HG03095 (cell line): ENCODE measurements around the gene HEG1.
A peak's percentile ranks its signal among the peaks of the same experiment; 100 is the strongest.

ENCODE experiments used
- ATAC-seq: cut with Tn5 transposase; IDR thresholded peaks from one replicate; pipeline ENCODE4 v1.9.1; 2021; ENCODE audit warnings: moderate library complexity; ENCODE audit not compliant: unreplicated experiment

The HEG1 gene

GRCh38 chr3:124997303-124998246 lies 58.2 kb downstream of the HEG1 start:
- no peak for ATAC-seq

DNA sequence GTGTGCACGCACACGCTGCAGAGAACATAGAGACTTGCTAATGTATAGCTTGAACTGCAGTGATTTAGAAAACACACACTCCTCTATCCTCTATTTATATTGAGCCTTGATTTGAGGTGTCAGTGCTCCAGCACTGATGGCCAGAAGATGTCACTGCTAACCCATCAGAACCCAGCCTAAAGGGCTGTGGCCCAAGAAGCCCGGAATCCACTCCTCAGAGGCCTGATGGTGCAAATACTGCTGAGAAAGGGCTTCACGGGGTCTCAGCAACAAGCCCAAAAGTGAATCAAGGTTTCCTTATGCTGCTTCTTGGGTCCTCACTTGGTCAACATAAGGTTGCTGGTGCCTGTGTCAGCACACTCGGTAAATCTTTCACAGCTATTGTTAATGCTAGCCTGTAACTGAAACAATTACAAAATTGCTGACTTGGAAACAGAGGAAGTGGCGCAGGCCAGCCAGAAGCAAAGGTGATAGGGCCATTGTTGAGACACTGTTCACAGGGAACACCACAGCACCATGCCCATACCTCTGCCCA lies 60.3 kb downstream of the HEG1 start:
- ATAC-seq = peak; percentile 49

- no peak for ATAC-seq
Observed at GRCh38 chr3:124993466-124993865, 62.3 kb downstream of the HEG1 start.

GRCh38 chr3:124992041-124992440 lies 63.8 kb downstream of the HEG1 start:
- no peak for ATAC-seq

GRCh38 chr3:124986192-124987143 lies 69.3 kb downstream of the HEG1 start:
- no peak for ATAC-seq

- ATAC-seq = no peak
Observed at GRCh38 chr3:124985349-124985748, 70.4 kb downstream of the HEG1 start.

DNA sequence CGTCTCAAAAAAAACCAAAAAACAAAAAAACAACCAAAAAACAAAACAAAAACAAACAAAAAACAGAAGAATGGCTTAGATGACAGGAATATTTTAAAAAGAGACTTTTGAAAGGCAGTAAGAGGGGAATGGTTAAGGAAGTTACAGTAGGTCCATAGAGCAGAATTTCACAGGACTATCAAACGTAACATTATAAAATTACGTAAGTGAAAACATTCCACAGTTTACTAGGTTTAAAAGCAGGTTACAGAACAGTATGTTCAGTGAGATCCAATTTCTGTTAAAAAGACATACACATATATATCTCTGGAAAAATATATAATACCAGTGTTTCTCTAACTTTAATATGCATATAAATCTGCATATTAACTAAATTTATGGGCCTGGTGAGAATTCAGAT lies 71.0 kb downstream of the HEG1 start:
- no peak for ATAC-seq

DNA sequence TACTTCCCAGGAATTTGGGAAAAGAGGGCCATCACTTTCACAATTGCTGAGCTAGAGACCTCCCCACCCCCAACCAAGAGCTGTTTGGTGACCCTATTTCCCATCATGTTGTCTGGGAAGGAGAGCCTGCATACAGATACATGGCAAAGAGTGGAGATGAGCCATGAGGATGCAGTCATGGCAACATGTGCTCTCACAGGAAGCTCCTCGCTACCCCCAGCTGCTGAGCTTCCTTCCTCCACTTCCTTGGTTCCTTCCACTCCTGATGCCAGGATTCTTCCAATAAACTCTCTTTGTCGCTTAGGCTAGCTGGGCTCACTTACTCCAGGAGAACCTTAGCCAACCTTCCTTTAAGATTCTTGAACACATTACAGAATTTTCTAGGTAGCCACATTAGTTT lies 72.9 kb downstream of the HEG1 start:
- ATAC-seq = no peak

GRCh38 chr3:124981472-124981871 lies 74.3 kb downstream of the HEG1 start:
- ATAC-seq = no peak

DNA sequence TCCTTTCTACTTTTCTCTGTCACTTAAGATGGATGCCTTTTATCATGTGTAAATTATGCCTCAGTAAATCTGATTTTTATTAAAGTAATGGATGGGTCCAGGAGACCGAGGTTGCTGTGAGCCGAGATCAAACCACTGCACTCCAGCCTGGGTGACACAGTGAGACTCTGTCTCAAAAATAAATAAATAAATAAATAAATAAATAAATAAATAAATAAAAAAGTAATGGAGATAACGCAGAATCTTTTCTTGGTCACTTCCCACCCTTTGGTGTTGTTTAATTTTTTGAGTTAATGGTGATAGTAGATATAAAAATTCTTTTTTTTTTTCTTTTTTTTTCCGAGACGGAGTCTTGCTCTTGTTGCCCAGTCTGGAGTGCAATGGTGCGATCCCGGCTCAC lies 77.2 kb downstream of the HEG1 start:
- no peak for ATAC-seq

DNA sequence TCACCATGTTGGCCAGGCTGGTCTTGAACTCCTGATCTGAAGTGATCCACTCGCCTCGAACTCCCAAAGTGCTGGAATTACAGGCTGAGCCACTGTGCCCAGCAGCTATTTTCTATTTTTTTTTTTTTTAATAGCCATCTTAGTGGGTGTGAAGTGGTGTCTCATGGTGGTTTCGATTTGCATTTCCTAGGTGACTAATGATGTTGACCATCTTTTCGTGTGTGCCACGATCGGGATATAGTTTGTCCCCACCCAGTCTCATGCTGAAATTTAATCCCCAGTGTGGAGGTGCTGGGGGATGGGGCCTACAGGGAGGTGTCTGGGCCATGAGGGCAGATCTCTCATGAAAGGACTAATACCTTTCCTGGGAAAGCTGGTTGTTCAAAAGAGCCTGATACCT lies 79.4 kb downstream of the HEG1 start:
- ATAC-seq = no peak

DNA sequence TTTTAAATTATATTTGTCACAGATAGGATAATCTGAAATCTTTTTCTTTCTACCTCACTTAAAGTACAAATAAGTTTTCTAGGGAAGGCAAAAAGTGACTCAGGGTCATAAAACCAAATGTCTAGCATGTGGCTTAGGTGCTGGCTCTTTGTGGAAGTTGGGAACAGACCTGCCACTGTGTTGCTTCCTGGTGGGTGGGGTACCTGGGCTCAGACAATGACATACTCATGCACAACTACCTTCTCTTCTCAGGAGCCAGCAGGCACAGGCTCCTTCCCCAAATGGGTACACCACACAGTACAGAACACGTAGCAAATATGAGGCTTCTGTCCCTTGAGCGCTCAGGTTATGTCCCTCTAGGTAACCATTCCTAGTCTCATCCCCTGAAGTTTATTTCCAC lies 81.1 kb downstream of the HEG1 start:
- ATAC-seq = no peak

GRCh38 chr3:124973290-124973689 lies 82.5 kb downstream of the HEG1 start:
- ATAC-seq = no peak

- no peak for ATAC-seq
Observed at GRCh38 chr3:124972457-124972856, 83.3 kb downstream of the HEG1 start.

GRCh38 chr3:124969963-124970722 lies 85.7 kb downstream of the HEG1 start:
- ATAC-seq = no peak

DNA sequence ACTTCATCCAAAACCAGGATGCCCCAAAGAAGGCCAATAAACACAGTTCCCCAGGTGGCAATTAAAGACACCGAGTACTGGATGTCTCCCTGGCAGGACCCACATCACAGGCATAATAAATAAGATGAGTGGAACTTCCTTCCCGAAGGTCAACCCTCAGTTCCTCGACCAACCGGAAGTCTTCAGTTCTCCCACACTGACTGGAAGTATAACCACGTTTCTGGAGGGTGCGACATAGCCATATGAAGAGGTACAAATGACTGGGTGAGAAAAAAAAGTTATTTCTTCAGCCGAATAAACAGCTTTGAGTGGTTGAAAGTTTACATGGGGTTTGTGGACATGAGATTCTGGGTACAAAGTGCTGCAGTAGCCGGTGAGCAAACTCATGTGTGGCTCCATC lies 86.6 kb downstream of the HEG1 start:
- ATAC-seq = no peak

DNA sequence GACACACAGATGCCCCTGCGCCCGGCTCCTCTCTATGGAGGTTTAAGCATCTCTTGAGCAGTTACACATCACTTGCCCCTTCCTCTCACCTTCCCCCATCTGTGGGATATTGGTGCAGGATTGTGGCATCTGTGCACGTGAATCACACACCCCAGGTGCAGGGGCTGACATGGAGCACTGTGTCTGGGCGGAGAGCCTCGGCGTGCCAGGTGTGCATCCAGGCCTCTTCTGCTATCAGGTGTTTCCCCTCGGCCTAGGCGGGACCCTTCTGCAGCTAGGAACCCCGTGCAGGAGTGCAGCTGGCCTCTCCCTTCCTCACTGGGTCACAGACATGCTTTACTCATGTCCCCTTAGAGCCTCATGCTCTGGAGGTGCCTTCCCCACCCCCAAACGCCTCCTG lies 87.8 kb downstream of the HEG1 start:
- ATAC-seq = no peak

DNA sequence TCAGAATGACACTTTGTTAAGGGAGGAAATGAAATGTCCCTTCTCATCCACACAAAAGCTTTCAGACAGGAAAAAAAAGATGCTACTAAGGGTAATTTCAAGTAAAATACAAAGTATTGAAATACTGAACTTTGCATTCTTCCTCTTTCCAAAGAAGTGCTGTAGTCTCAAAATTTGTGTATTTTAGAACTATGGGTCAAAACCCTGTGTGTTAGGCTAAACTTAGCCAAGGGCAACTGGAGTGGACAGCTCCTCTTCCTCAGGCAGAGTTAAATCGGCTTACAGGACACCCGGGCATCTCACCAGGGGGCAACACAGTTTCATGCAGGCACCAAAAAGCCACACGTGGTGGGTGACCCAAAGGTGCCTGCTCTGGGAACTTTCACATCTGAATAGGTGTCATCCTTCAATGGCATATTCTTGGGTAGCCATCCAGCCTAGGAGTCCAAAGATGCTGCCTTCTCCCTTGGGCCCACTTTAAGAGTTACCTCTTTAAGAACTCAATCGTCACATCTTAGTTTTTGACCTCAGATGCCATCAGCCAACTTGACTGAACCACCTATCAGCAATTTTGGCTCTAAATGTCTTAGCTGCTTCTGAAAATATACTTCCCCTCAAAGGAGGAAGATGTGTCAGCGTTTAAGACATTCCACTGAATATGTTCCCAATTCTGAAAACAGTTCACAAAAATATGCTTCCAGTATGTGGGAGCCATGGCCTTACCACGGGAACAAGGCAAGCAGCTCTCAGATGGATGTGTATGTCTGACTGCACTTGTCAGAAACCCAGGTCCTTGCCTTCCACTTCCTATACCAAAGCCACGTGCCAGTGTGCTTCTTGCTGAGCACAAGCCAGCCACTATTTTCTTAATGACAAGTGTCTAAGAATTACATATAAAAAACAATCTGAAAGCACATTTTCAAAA lies 89.0 kb downstream of the HEG1 start:
- ATAC-seq = no peak

- no peak for ATAC-seq
Observed at GRCh38 chr3:124965413-124965812, 90.4 kb downstream of the HEG1 start.

DNA sequence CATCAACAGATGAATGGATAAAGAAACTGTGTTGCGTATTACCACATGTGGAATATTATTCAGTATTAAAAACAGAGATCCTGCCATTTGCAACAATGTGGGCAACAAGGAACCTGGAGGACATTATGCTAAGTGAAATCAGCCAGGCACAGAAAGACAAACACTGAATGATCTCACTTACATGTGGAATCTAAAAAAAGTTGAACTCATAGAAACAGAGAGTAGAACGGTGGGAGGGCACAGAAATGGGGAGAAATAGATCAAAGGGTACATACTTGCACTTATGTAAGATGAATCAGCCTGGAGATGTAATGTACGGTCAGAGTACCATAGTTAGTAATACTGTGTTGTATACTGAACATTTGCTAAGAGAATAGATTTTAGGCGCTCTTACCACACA lies 91.4 kb downstream of the HEG1 start:
- ATAC-seq = no peak
